SK-N-SH (cell line): ENCODE measurements around the gene MYDGF. TPM values are rescaled to one million over a fixed set of nuclear protein-coding genes. Genes with fewer than 3 reads are reported as not detected.
A peak's percentile ranks its signal among the peaks of the same experiment; 100 is the strongest.

Source experiments
- CTCF ChIA-PET: fragments of 300-600, 350-600 bp; formaldehyde crosslinking; extraction: SDS; loops from one replicate; lab custom pipeline; 2021; lab: Yijun Ruan, JAX
- POLR2A ChIA-PET: fragments of 350-600 bp; sonication (Branson Sonifier 250); formaldehyde crosslinking; extraction: SDS; loops from one replicate; lab custom pipeline; 2020; ENCODE audit warnings: antibody characterized with exemption, inconsistent platforms; lab: Yijun Ruan, JAX
- DNase-seq: peaks from one replicate; pipeline ENCODE4 v3.0.0; 2012
- H2AFZ ChIP-seq: fragments of 200-600 bp; sonication (generic); 2 replicates; pipeline ENCODE4 v1.8.1; 2016; ENCODE audit warnings: antibody characterized with exemption, mild to moderate bottlenecking, low read depth
- H3F3A ChIP-seq: fragments of 200-600 bp; sonication (generic); replicated peaks from 2 replicates; pipeline ENCODE3; 2016; ENCODE audit warnings: antibody characterized with exemption, mild to moderate bottlenecking; ENCODE audit not compliant: insufficient read depth
- H3K27ac ChIP-seq, 2 experiments: fragments of 200-500 bp in 1 of 2; fragments of 200-600 bp in 1 of 2; sonication (Bioruptor generic) in 1 of 2; sonication (generic), shearing (Covaris generic) in 1 of 2; 2 replicates each; pipeline versions ENCODE4 v1.5.1 to v1.6.1; 2014 to 2016; ENCODE audit warnings: low read depth in 2 of 2, inconsistent platforms in 1 of 2, low read length in 1 of 2, mild to moderate bottlenecking in 1 of 2, mixed read lengths in 1 of 2
- H3K27me3 ChIP-seq: fragments of 200-600 bp; sonication (generic), shearing (Covaris generic); 2 replicates; pipeline ENCODE4 v1.6.1; 2016; ENCODE audit warnings: mixed run types; ENCODE audit not compliant: insufficient read depth
- H3K36me3 ChIP-seq, 2 experiments: fragments of 200-500 bp in 1 of 2; fragments of 200-600 bp in 1 of 2; sonication (Bioruptor generic) in 1 of 2; sonication (generic) in 1 of 2; replicated peaks in 1 of 2; 2 replicates each; pipeline versions ENCODE3 to v1.5.1; 2014 to 2016; ENCODE audit warnings: low read length in 1 of 2, mild to moderate bottlenecking in 1 of 2; ENCODE audit not compliant: insufficient read depth in 2 of 2, control insufficient read depth in 1 of 2
- H3K4me1 ChIP-seq, 2 experiments: fragments of 200-500 bp in 1 of 2; fragments of 200-600 bp in 1 of 2; sonication (Bioruptor generic) in 1 of 2; sonication (generic), shearing (Covaris generic) in 1 of 2; 2 replicates each; pipeline versions ENCODE4 v1.5.1 to v1.6.1; 2014 to 2016; ENCODE audit warnings: low read depth in 1 of 2, low read length in 1 of 2, mixed run types in 1 of 2; ENCODE audit not compliant: insufficient read depth in 2 of 2, control insufficient read depth in 1 of 2
- H3K4me2 ChIP-seq: fragments of 200-600 bp; sonication (generic), shearing (Covaris generic); 2 replicates; pipeline ENCODE4 v1.6.1; 2017; ENCODE audit warnings: mixed run types
- H3K4me3 ChIP-seq, 2 experiments: fragments of 200-500 bp in 1 of 2; fragments of 200-600 bp in 1 of 2; sonication (Bioruptor generic) in 1 of 2; sonication (generic), shearing (Covaris generic) in 1 of 2; 2 replicates each; pipeline versions ENCODE4 v1.5.1 to v1.8.1; 2014 to 2016; ENCODE audit warnings: low read depth in 2 of 2, inconsistent platforms in 1 of 2, low read length in 1 of 2, mild to moderate bottlenecking in 1 of 2, mixed read lengths in 1 of 2, moderate library complexity in 1 of 2
- H3K79me2 ChIP-seq: fragments of 200-600 bp; sonication (generic); 2 replicates; pipeline ENCODE4 v1.8.1; 2017; ENCODE audit warnings: mild to moderate bottlenecking; ENCODE audit not compliant: insufficient read depth
- H3K9ac ChIP-seq: fragments of 200-600 bp; sonication (generic); 2 replicates; pipeline ENCODE4 v1.6.1; 2017; ENCODE audit warnings: mixed run types
- H3K9me2 ChIP-seq: fragments of 200-600 bp; sonication (generic); 2 replicates; pipeline ENCODE4 v1.6.1; 2017; ENCODE audit warnings: mixed run types
- H3K9me3 ChIP-seq: fragments of 200-600 bp; sonication (generic); 2 replicates; pipeline ENCODE4 v1.6.1; 2017; ENCODE audit warnings: mixed run types, mild to moderate bottlenecking, moderate library complexity
- H4K20me1 ChIP-seq: fragments of 200-600 bp; sonication (generic); 2 replicates; pipeline ENCODE4 v1.6.1; 2017; ENCODE audit warnings: mild to moderate bottlenecking, mixed run types; ENCODE audit not compliant: insufficient read depth
- CHD2 ChIP-seq: fragments of 150-350 bp; IDR thresholded peaks from 2 replicates; pipeline ENCODE4 v1.6.1; 2018; ENCODE audit warnings: low read length; ENCODE audit not compliant: partially characterized antibody
- EZH2phosphoT487 ChIP-seq: fragments of 200-600 bp; sonication (generic); IDR thresholded peaks from 2 replicates; pipeline ENCODE4 v1.6.1; 2017; ENCODE audit warnings: low read depth, mixed run types, mild to moderate bottlenecking, antibody characterized with exemption, moderate library complexity, borderline replicate concordance
- FOSL2 ChIP-seq: IDR thresholded peaks from 2 replicates; pipeline ENCODE4 v1.4.0; 2012; ENCODE audit warnings: low read depth, mild to moderate bottlenecking, moderate library complexity, borderline replicate concordance
- FOXJ3 ChIP-seq: sonication (generic); formaldehyde crosslinking; IDR thresholded peaks from 2 replicates; pipeline ENCODE4 v1.5.1; 2020; ENCODE audit warnings: mild to moderate bottlenecking, missing genetic modification reagents
- MEF2A ChIP-seq: IDR thresholded peaks from 2 replicates; pipeline ENCODE4 v1.4.0; 2012; ENCODE audit warnings: low read depth, borderline replicate concordance
- RAD21 ChIP-seq: IDR thresholded peaks from 2 replicates; pipeline ENCODE4 v1.6.1; 2012; ENCODE audit warnings: mild to moderate bottlenecking, low read length
- RFX5 ChIP-seq: IDR thresholded peaks from 2 replicates; pipeline ENCODE4 v1.6.1; 2012; ENCODE audit warnings: mild to moderate bottlenecking, improper control_type of control experiment, low read length
- RXRA ChIP-seq: IDR thresholded peaks from 2 replicates; pipeline ENCODE4 v1.4.0; 2012; ENCODE audit warnings: low read depth, mild to moderate bottlenecking, borderline replicate concordance
- YY1 ChIP-seq: IDR thresholded peaks from 2 replicates; pipeline ENCODE4 v1.4.0; 2012; ENCODE audit warnings: low read depth, mild to moderate bottlenecking
- WGBS: methylation state at CpG from one replicate; pipeline ENCODE4 v1.1.6; 2017; ENCODE audit warnings: low lambda C conversion rate; 5-methylcytosine and 5-hydroxymethylcytosine counted together
- polyA plus RNA-seq, 3 experiments: library from polyadenylated mRNA; depleted of rRNA; stranded (reverse); fragments of >200 nt; gene quantifications; 2 replicates each; pipeline ENCODE4 v1.2.3, GENCODE V29; 2012
- TF ChIP-seq, protein P1 (sequence below): IDR thresholded peaks from 2 replicates; pipeline ENCODE4 v1.4.0; 2012; ENCODE audit warnings: low read depth, borderline replicate concordance
- TF ChIP-seq, protein P2 (sequence below): IDR thresholded peaks from 2 replicates; pipeline ENCODE4 v1.6.1; 2012; ENCODE audit warnings: mild to moderate bottlenecking, low read depth, low read length, moderate library complexity
- TF ChIP-seq, protein P3 (sequence below): IDR thresholded peaks from 2 replicates; pipeline ENCODE4 v1.4.0; 2012; ENCODE audit warnings: low read depth, borderline replicate concordance

The MYDGF gene
- polyA plus RNA-seq, 1 of the 3 experiments (the other 2 are of a cell fraction): 312 TPM

DNA sequence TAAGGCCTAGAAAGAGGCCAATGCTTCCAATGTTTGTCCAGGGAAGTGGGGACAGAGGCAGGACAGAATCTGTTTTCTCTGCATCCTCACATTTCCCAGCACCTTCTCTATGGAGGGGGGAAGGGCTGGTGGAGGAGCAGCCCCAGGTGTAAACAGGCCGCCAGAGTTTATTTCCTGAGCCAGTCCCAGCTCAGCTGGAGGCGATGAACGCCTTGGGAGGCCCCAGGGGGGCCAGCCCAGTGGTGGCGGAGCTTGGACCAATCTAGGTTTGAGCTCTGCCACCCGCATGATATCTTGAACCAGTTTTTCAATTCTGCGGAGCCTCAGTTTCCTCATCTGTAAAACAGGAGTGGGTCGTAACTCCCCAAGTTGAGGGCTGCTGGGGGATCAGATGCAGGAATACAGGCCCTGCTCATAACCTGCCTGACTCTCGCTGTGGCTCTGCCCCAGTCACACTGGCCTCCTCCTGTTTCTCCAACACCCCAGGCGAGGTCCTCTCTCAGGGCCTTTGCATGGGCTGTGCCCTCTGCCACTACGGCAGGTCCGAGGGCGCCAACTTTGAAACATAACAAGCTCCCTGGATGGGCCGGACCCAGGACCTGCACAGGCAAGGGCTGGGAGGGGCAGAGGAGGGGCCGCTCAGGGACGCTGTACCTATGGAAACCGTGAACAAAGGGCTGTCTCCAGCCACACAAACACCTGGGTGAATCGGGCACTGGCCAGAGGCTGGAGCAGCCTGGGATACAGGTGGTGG, 29.7 kb downstream of the MYDGF start:
- Histone ChIP-seq H3K4me3 (peak overlapping the region; percentile 72 to 89), H3K27ac (no peak overlapping the region), H4K20me1 (no peaks in the 10 kb centered on the region), H3K79me2 (peaks cover 23% of the 10 kb centered on the region)
- no peak for DNase-seq
- WGBS: 78% methylated on average over 6 of the region's 17 CpGs
- no peak for TF ChIP-seq FOSL2
- no peak for TF ChIP-seq CHD2
- no peak for TF ChIP-seq RXRA
- TF ChIP-seq, all 33 proteins: peak for 0
- ChIA-PET POLR2A (interaction anchor here (0.6 to 0.7 kb wide), 2 partner anchors 17 to 29 kb away, joined by 3 read pairs; no protein-coding TSS in a partner anchor), CTCF (interaction anchor here (0.6 to 2.7 kb wide), 8 partner anchors 33 to 1409 kb away, joined by 3 to 10 read pairs (median 3); no protein-coding TSS in a partner anchor)
- H2AFZ ChIP-seq: no peak overlapping the region
- peak overlapping the region; percentile 100 for H3K4me2 ChIP-seq
- peaks cover 3 to 20% of the 10 kb centered on the region in 2 experiments; a peak in 1 of 4 replicates for H3K4me1 ChIP-seq
- no peaks in the 10 kb centered on the region for H3K9me3 ChIP-seq
- peaks cover 11% of the 10 kb centered on the region for H3F3A ChIP-seq
- H3K27me3 ChIP-seq: no peaks in the 10 kb centered on the region
- no peaks in the 10 kb centered on the region for H3K36me3 ChIP-seq
- no peaks in the 10 kb centered on the region for H3K9me2 ChIP-seq
- peak overlapping the region; percentile 85; the same call in 1 of the 2 replicates for H3K9ac ChIP-seq

DNA sequence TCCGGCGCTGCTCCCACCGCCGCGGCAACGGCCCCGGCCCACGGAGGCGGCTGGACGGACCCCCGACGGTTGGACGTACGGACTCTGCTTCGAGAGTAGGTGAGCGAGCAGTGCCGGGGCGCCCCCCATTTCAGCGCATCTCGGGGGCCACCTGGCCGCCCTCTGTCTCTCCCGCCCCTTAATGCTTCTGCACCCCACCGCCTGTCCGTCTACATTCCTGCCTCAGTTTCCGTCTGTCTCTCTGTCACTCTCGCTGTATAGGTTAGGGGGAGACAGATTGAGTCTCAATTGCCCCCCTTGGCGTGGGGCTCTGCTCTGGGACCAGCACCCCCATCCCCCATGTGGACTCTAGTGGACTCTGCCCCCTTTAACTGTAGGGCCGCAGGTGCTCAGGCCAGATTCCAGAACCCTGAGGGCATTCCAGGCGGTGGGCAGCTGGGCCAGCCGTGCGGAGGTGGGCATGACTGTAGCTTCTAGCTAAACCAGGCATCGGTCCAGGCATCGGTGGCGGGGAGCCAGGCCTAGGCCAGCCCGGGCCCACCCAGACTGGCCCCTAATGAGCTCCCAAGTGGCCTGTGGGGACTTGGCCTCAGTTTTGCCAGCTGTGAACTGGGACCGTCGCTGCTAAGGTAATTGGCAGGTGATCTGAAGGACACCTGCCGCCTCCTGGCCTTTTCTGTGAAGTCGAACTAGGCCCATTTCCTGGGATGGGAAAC, 30.5 kb downstream of the MYDGF start:
- Histone ChIP-seq H4K20me1 (no peaks in the 10 kb centered on the region), H3K9me3 (no peaks in the 10 kb centered on the region), H3K4me2 (peak overlapping the region; percentile 100), H3K27ac (peak overlapping the region in 1 of 2 experiments; percentile 41; a peak in 1 of 4 replicates), H3K4me1 (peaks cover 3 to 20% of the 10 kb centered on the region in 2 experiments; a peak in 1 of 4 replicates), H3K27me3 (no peaks in the 10 kb centered on the region), H3K9ac (peak overlapping the region; percentile 85), H3K4me3 (peak overlapping the region; percentile 72 to 89), H3K9me2 (no peaks in the 10 kb centered on the region), H3K79me2 (peaks cover 23% of the 10 kb centered on the region), H3K36me3 (no peaks in the 10 kb centered on the region), H3F3A (peaks cover 15% of the 10 kb centered on the region), H2AFZ (peak overlapping the region; percentile 83; the same call in 1 of the 2 replicates)
- peak; percentile 74 for DNase-seq
- ChIA-PET POLR2A (interaction anchor here (0.6 to 0.7 kb wide), 2 partner anchors 16 to 30 kb away, joined by 3 read pairs; no protein-coding TSS in a partner anchor), CTCF (interaction anchor here (0.6 to 2.7 kb wide), 5 partner anchors 32 to 170 kb away, joined by 3 to 10 read pairs (median 3); no protein-coding TSS in a partner anchor)
- no peak for TF ChIP-seq FOXJ3 (CRISPR knock-in tag)
- TF ChIP-seq, protein P1, sequence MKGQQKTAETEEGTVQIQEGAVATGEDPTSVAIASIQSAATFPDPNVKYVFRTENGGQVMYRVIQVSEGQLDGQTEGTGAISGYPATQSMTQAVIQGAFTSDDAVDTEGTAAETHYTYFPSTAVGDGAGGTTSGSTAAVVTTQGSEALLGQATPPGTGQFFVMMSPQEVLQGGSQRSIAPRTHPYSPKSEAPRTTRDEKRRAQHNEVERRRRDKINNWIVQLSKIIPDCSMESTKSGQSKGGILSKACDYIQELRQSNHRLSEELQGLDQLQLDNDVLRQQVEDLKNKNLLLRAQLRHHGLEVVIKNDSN: no peak
- no peak for TF ChIP-seq EZH2phosphoT487
- no peak for TF ChIP-seq MEF2A
- no peak for TF ChIP-seq RAD21
- TF ChIP-seq RFX5: no peak
- TF ChIP-seq, protein P2, sequence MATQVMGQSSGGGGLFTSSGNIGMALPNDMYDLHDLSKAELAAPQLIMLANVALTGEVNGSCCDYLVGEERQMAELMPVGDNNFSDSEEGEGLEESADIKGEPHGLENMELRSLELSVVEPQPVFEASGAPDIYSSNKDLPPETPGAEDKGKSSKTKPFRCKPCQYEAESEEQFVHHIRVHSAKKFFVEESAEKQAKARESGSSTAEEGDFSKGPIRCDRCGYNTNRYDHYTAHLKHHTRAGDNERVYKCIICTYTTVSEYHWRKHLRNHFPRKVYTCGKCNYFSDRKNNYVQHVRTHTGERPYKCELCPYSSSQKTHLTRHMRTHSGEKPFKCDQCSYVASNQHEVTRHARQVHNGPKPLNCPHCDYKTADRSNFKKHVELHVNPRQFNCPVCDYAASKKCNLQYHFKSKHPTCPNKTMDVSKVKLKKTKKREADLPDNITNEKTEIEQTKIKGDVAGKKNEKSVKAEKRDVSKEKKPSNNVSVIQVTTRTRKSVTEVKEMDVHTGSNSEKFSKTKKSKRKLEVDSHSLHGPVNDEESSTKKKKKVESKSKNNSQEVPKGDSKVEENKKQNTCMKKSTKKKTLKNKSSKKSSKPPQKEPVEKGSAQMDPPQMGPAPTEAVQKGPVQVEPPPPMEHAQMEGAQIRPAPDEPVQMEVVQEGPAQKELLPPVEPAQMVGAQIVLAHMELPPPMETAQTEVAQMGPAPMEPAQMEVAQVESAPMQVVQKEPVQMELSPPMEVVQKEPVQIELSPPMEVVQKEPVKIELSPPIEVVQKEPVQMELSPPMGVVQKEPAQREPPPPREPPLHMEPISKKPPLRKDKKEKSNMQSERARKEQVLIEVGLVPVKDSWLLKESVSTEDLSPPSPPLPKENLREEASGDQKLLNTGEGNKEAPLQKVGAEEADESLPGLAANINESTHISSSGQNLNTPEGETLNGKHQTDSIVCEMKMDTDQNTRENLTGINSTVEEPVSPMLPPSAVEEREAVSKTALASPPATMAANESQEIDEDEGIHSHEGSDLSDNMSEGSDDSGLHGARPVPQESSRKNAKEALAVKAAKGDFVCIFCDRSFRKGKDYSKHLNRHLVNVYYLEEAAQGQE: no peak
- TF ChIP-seq, protein P3, sequence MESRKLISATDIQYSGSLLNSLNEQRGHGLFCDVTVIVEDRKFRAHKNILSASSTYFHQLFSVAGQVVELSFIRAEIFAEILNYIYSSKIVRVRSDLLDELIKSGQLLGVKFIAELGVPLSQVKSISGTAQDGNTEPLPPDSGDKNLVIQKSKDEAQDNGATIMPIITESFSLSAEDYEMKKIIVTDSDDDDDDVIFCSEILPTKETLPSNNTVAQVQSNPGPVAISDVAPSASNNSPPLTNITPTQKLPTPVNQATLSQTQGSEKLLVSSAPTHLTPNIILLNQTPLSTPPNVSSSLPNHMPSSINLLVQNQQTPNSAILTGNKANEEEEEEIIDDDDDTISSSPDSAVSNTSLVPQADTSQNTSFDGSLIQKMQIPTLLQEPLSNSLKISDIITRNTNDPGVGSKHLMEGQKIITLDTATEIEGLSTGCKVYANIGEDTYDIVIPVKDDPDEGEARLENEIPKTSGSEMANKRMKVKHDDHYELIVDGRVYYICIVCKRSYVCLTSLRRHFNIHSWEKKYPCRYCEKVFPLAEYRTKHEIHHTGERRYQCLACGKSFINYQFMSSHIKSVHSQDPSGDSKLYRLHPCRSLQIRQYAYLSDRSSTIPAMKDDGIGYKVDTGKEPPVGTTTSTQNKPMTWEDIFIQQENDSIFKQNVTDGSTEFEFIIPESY: no peak
- TF ChIP-seq YY1: no peak
- WGBS: 10% methylated on average over 12 of the region's 39 CpGs
